Activated CD8-positive, alpha-beta memory T cell treated with anti-CD3 and anti-CD28 coated beads for 48 hours (primary cell): ENCODE measurements around the gene RAMP3.

ENCODE experiments used
- DNase-seq, 3 experiments: peaks; one replicate each; pipeline ENCODE4 v3.0.0-alpha.2; 2020; ENCODE audit warnings: low read depth in 2 of 3, low spot score in 2 of 3

RAMP3 gene

GRCh38 chr7:45219801-45220435 lies 62.3 kb downstream of the RAMP3 start:
- no peak for DNase-seq

- DNase-seq = no peak
Measured at GRCh38 chr7:45220846-45221618, 63.4 kb downstream of the RAMP3 start.

- DNase-seq = no peak
Measured at GRCh38 chr7:45221896-45222604, 64.5 kb downstream of the RAMP3 start.

- DNase-seq = no peak
Measured at GRCh38 chr7:45223078-45223477, 65.5 kb downstream of the RAMP3 start.

- DNase-seq = no peak
Measured at GRCh38 chr7:45223728-45224630, 66.4 kb downstream of the RAMP3 start.

- no peak for DNase-seq
Measured at GRCh38 chr7:45224832-45225231, 67.2 kb downstream of the RAMP3 start.

GRCh38 chr7:45225311-45225947 lies 67.8 kb downstream of the RAMP3 start:
- no peak for DNase-seq

- no peak for DNase-seq
Measured at GRCh38 chr7:45225948-45226335, 68.4 kb downstream of the RAMP3 start.

- DNase-seq = no peak
Measured at GRCh38 chr7:45229156-45229920, 71.7 kb downstream of the RAMP3 start.

GRCh38 chr7:45230083-45230482 lies 72.5 kb downstream of the RAMP3 start:
- no peak for DNase-seq

- DNase-seq = no peak
Measured at GRCh38 chr7:45230611-45231165, 73.1 kb downstream of the RAMP3 start.

- no peak for DNase-seq
Measured at GRCh38 chr7:45233249-45233775, 75.7 kb downstream of the RAMP3 start.
